ENCODE measurements around the gene SLC34A3.

SLC34A3 gene

GRCh38 chr9:137232510-137232909 is 1.8 kb downstream of the SLC34A3 start:
- TF ChIP-seq CTCF (IDR thresholded peaks at IDR 0.05; ENCODE audit: borderline replicate concordance, insufficient read depth, low read depth, low read length) = no peak
- no peak overlapping the region for H3K4me3 ChIP-seq (ENCODE audit: low read depth, low read length)

DNA sequence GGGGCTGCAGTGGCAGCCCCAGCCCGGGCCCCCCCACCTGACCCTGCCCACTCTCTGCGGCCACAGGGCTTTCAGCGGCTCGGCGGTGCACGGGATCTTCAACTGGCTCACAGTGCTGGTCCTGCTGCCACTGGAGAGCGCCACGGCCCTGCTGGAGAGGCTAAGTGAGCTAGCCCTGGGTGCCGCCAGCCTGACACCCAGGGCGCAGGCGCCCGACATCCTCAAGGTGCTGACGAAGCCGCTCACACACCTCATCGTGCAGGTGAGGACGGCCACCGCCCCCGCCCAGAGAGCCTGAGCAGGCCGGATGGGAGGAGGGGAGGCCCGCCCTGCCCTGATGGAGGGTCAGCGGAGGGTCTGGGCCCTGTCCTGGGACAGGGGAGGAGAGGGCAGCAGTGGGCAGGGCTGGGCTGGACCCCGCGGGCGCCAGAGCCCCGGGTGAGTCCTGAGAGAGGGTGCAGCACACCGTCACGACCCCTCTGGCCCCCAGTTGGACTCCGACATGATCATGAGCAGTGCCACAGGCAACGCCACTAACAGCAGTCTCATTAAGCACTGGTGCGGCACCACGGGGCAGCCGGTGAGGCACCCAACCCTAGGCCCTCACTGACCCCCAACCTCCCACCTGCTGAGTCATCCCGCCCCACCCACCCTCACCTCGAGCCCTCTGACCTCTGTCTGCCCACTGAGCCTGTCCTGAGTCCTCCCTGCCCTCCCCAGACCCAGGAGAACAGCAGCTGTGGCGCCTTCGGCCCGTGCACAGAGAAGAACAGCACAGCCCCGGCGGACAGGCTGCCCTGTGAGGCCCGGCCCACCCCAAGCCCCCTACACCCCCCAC is 2.7 kb downstream of the SLC34A3 start:
- no peak for TF ChIP-seq CTCF (IDR thresholded peaks at IDR 0.05; ENCODE audit: borderline replicate concordance, insufficient read depth, low read depth, low read length)
- no peak overlapping the region for H3K4me3 ChIP-seq (ENCODE audit: low read depth, low read length)

DNA sequence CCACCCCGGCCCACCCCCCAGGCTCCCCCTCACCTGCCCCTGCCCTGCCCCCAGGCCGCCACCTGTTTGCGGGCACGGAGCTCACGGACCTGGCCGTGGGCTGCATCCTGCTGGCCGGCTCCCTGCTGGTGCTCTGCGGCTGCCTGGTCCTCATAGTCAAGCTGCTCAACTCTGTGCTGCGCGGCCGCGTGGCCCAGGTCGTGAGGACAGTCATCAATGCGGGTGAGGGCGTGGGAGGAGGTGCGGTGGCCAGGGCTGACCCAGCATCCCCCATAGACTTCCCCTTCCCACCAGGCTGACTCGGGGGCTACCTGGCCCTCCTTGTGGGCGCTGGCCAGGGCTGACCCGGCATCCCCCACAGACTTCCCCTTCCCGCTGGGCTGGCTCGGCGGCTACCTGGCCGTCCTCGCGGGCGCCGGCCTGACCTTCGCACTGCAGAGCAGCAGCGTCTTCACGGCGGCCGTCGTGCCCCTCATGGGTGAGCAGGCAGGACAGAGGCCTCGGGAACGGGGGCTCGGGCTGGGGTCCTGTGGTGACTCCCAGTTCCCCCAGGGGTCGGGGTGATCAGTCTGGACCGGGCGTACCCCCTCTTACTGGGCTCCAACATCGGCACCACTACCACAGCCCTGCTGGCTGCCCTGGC is 3.5 kb downstream of the SLC34A3 start:
- no peak for TF ChIP-seq CTCF (IDR thresholded peaks at IDR 0.05; ENCODE audit: borderline replicate concordance, insufficient read depth, low read depth, low read length)

DNA sequence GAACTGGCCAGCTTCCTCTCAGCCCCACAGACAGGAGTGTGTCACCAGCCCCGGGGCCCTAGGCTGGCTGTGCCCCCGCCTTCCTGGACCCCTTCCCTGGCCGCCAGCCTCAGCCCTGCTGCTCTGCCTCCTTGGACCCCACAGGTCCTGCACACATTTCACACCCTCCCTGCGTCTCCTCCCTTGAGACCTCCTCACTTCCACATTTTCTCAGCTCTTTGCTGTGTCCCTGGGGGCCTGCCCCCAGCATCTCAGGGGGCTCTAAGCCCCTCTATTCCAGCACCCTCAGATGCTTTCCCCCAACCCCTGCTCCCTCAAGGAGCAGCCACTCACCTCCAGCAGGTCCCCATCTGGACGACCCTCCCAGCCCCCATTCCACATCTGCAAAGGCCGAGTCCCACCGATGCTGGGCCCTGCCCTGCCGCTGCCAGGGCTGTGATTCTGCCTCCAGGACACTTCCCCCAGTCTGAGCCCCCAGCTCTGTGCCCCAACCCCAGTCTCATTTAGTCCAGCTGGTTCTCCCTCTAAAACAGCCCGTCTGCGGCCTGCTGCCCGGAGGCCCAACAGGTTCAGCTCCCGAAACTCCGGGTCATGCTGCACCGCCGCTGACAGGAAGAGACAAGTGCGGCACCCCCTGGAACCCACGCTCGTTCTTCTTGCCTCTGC is 4.2 kb downstream of the SLC34A3 start:
- no peak for TF ChIP-seq CTCF (IDR thresholded peaks at IDR 0.05; ENCODE audit: borderline replicate concordance, insufficient read depth, low read depth, low read length)
- no peak overlapping the region for H3K4me3 ChIP-seq (ENCODE audit: low read depth, low read length)

More for the DNA sequence above, 3.5 kb downstream of the SLC34A3 start:
- H3K4me3 ChIP-seq (ENCODE audit: low read depth, low read length) = no peak overlapping the region

DNA sequence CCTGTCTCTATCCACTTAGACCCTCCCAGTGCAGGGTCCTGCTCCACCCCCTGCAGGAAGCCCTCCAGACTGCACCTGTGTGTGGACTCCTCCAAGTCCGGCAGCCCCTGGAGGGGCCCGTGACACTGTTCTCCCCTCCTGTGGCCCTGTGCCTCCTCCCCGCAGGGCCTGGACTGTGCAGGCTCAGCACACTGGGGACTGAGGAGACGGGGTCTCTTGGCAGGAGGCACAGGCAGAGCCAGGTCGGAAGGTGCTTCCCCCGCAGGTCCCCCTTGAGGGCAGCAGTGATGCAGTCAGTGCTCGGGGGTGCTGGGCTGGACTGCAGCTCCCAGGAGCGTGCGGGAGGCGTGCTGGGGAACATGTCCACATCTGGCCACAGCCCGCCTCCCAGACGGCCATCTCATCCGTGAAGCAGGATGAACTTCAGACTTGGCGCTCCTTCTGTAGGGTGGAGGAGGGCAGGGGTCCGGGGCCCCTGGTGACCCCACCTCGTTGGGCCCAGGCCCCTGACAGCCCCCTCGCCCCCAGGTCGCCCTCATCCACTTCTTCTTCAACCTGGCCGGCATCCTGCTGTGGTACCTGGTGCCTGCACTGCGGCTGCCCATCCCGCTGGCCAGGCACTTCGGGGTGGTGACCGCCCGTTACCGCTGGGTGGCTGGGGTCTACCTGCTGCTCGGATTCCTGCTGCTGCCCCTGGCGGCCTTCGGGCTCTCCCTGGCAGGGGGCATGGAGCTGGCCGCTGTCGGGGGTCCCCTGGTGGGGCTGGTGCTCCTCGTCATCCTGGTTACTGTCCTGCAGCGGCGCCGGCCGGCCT is 4.9 kb downstream of the SLC34A3 start:
- no peak overlapping the region for H3K4me3 ChIP-seq (ENCODE audit: low read depth, low read length)
- peak; percentile 21; the same call in 1 of the 2 replicates for TF ChIP-seq CTCF (IDR thresholded peaks at IDR 0.05; ENCODE audit: borderline replicate concordance, insufficient read depth, low read depth, low read length)

DNA sequence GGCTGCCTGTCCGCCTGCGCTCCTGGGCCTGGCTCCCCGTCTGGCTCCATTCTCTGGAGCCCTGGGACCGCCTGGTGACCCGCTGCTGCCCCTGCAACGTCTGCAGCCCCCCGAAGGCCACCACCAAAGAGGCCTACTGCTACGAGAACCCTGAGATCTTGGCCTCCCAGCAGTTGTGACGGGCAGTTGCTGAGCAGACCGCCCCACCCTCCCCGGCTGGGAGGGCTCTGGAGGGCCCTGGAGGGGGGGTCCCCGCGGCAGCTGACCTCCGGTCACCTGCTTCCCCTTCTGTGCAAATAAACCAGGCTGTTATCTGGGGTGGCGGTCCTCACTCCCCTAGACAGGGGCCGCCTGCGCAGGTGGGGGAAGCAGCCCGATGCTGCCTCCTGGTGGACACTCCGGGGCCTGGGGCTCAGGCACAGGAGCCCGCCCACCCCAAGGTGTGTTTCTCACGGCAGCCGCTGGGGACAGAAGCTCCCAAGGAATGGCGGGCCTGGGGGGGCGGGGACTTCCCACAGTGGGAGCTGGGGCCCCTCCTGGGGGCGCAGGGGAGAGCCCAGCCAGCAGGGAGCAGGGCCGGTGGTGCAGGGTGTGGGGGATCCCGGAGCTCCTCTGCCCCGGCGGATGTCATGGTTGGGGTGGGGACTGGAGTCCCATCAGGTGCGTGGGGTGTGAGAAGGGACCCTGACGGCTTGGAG is 5.7 kb downstream of the SLC34A3 start:
- H3K4me3 ChIP-seq (ENCODE audit: low read depth, low read length) = peak overlapping the region; percentile 31
- TF ChIP-seq CTCF (IDR thresholded peaks at IDR 0.05; ENCODE audit: borderline replicate concordance, insufficient read depth, low read depth, low read length) = peak; percentile 100

All from GM12875 (cell line).